GM18517 (cell line): ENCODE results near the gene TEX52.
A peak's percentile ranks its signal among the peaks of the same experiment; 100 is the strongest.

Experiments used
- ATAC-seq: cut with Tn5 transposase; IDR thresholded peaks from one replicate; pipeline ENCODE4 v1.9.1; 2021; ENCODE audit warnings: mild to moderate bottlenecking, moderate library complexity; ENCODE audit not compliant: unreplicated experiment

The TEX52 gene

DNA sequence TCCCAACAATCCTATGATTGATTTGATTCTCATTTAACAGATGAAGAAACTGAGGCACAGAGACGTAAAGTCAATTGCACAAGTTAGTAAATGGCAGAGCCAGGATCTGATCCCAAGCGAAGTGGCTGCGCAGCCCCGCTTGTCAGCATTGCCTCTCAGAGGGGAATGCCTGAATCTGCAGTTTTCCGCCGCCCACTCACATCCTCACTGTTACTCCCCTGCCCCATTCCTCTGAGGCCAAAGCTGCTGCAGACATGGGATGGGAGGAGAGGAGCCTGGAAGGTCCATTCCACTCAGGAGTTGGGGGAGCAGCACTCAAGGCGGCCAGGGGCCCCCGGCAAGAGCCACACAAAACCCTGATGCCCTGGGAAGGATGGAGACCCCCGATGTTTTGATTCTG is 23.0 kb downstream of the TEX52 start:
- no peak for ATAC-seq

- ATAC-seq = no peak
Observed at GRCh38 chr12:2833327-2833726, 23.5 kb downstream of the TEX52 start.

DNA sequence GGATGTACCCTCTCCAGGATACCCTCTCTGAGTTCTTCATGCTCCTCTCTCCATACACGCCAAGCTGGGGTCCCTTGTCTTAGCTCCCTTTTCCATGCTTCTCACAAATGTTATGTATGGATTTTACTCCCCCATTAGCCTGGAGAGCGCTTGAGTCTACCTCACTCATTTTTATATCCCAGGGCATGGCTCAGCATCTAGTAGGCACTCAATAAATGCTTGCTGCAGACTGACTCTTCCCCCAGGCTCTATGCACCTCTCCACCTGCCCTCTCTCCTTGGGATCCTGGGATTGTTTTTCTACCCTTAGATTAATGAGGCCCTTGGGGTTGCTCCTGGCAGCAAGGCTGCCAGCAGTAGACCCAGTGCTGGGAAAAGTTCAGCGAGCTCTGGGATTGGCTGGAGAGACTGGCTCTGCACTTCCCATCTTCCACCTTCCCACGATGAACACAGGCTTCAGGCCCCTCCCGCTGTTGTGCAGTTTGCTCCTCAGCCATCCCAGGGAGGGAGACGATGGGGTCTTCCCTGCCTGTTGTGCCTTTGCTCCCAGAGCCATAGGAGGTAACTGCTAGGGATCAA is 24.2 kb downstream of the TEX52 start:
- no peak for ATAC-seq

DNA sequence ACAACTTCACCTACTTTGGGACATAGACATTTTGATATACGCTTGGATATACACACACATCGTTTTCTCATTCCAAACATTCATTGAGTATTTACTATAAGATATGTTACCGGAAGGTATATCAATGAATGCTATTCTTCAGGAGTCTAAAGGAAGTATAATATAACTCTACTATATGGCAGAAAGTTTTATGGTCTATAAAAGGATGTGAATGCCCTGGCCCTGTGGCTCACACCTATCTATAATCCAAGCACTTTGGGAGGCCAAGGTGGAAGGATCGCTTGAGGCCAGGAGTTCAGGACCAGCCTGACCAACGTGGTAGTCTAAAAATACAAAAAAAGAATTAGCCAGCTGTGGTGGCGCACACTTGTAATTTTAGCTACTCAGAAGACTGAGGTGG is 27.6 kb downstream of the TEX52 start:
- ATAC-seq = no peak

DNA sequence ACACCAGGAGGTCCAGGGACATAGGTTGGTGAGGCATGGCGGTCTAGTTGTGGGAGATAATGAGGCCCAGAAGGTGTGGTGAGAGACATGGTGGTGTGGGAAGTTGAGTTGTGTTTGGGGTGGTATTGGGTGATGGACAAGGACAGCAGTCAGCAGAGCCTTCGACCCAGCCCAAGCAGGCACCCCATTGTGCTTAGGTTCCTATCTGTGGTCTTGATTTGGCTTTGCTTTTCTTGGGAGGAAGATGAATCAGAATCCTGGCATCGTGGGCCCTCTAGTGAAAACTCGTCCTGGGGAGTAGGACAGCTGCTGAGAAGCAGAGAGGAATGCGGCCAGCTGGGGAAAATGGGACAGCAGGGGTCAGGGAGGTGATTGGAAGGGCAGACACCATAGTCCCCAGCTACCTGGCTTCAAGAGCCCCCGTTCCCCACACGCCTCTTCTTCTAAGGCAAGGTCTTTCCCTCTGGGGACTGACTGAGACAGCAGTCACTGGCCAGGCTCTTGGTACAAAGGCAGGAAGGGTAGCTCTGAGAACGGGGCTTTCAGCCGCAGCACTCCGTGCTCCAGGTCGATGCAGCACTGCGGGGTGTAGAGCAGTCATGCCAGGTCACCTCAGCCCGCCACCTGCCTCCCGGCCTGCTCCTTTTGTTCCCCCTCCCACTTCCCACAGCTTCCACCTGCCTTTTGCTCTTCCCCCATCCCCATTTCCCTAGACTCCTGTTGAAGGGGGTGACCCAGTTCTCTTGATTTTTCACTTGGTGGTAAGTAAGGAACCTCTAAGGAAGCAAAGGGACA is 29.9 kb downstream of the TEX52 start:
- no peak for ATAC-seq

DNA sequence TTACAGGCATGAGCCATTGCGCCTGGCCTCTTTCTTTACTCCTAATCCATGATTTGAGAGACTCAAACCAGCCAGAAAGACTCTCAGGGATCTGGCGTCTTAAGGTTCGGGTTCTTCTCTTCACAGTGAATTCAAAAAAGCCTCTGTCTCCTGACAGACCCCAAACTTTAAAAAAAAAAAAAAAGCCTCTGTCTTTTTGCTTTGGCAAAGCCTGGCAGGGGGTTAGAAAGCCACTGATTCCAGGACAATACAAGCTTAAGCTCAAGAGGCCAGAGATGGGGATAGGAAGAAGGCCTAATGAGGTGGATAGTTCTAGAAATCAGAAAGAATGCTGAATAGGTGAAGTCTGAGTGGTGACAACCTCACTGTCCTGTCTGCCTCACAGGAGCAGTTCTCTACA is 30.8 kb downstream of the TEX52 start:
- ATAC-seq = no peak

DNA sequence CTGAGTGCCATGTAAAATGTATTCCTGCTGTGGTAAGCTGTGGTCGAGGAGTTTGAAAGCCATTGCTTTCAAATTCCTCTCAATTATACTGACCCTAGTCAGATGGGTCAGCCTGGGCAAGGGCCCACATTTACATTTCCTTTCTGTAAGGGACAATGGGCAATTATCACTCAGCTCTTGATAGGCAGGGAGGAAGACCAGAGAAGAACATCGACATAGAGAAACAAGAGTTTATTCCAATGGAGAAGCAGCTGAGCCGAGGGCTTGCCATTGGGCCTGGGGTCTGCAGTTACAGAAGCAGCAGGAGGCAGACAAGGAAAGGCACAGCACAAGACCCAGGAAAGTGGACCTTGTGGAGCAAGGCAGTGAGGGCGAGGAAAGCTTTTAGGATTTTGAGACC is 31.7 kb downstream of the TEX52 start:
- no peak for ATAC-seq

- ATAC-seq = no peak
Observed at GRCh38 chr12:2824541-2824940, 32.3 kb downstream of the TEX52 start.

DNA sequence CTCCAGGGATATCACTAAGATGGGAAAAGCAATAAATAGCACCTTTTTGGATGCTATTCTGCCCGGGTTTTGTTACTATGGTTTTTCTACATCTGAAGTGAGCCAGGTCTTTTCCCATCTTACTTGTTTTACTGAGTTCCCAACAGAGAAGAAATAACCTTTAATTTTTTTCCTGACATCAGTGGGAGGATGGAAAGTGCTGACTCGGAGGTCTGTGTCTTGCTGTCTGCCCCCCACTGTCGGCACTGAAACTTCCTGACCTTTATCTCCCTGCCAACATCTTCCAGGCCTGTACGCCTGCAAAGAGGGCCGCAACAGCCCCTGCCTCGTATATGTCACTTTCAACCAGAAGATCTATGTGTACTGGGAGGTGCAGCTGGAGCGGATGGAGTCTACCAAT is 33.4 kb downstream of the TEX52 start:
- ATAC-seq = no peak

GRCh38 chr12:2820432-2820831 is 36.4 kb downstream of the TEX52 start:
- no peak for ATAC-seq

DNA sequence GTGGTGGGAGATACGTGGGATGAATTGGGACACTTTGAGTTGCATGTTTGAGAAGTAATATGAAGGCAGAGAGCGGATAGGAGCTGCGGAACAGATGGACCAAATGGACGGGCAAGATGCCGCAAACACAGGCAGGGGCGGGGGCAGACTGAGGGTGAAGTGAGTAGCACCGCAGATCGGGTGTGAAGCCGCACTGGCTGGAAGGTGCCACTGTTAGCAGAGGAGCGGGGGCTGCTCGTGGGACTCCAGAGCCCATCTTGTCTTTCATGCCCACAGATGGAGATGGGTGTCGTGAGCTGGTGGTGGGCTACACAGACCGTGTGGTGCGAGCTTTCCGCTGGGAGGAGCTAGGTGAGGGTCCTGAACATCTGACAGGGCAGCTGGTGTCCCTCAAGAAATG is 37.0 kb downstream of the TEX52 start:
- no peak for ATAC-seq

- peak; percentile 0 for ATAC-seq
Observed at GRCh38 chr12:2813214-2814185, 43.3 kb downstream of the TEX52 start.

GRCh38 chr12:2812290-2813213 is 44.3 kb downstream of the TEX52 start, which contains the start of gene ITFG2:
ITFG2 (plus strand) TSS chr12:2812668; CDS start chr12:2812761, 93 bp downstream.
- ATAC-seq = peak; percentile 93

DNA sequence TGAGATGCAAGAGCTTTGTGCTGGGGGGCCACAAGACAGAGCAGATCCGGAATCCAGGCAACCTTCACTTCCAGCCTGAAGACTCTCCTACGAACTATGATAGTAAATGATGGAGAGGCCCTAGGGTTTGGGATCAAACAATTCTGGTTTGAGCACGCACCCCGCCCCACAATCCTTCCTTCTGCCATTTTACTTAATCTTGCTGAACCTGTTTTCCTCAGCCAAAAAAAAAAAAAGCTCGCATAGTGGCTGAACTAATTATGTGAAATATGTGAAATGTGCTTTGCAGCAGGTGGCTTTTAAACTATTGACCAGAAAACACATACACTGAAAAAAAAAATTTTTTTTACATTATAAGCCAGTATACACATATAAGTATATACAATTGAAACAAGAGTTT is 45.0 kb downstream of the TEX52 start:
- ATAC-seq = no peak

DNA sequence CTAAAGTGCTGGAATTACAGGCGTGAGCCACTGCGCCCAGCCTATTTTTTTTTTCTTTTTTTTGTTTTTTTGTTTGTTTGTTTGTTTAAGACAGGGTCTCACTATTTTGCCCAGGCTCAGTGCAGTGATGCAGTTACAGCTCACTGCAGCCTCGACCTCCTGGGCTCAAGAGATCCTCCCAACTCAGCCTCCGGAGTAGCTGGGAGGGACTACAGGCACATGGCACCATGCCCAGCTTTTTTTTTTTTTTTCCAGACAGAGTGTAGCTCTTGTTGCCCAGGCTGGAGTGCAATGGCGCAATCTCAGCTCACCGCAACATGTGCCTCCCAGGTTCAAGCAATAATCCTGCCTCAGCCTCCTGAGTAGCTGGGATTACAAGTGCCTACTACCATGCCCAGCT is 50.1 kb downstream of the TEX52 start:
- ATAC-seq = no peak

- no peak for ATAC-seq
Observed at GRCh38 chr12:2805143-2805520, 51.7 kb downstream of the TEX52 start.

DNA sequence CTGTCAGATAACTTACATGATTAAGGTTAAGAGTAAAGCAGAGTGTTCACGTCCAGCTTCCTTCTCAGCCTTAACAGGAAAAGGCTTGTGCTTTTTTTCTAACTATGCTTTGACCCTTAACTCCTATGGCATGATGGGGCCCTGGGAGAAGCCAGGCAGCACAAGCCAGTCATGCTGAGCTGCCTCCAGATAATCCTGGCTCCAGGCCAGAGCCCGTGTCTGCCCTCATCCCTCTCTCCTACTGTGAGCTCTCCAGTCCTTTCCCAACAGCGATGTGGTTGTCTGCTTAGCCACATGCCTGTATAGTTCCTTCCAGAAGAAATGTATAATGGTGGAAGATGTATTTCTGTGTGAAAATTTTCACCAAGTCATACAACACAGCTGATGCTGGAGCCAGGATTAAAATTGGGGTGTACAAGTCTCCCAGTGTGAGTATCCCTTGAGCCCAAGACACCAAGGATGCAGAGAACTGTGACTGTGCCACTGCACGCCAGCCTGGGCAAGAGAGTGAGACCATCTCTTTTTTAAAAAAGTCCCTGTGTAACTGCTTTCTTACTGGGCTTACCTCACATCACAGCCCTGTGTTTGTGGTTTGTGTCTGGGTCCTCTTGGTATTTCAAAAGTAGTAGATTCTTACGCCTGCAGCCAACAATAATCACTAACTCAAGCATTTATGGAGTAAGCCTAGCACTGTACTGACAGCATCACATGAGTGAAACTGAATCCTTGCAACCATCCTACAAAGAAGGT is 52.3 kb downstream of the TEX52 start:
- ATAC-seq = no peak

DNA sequence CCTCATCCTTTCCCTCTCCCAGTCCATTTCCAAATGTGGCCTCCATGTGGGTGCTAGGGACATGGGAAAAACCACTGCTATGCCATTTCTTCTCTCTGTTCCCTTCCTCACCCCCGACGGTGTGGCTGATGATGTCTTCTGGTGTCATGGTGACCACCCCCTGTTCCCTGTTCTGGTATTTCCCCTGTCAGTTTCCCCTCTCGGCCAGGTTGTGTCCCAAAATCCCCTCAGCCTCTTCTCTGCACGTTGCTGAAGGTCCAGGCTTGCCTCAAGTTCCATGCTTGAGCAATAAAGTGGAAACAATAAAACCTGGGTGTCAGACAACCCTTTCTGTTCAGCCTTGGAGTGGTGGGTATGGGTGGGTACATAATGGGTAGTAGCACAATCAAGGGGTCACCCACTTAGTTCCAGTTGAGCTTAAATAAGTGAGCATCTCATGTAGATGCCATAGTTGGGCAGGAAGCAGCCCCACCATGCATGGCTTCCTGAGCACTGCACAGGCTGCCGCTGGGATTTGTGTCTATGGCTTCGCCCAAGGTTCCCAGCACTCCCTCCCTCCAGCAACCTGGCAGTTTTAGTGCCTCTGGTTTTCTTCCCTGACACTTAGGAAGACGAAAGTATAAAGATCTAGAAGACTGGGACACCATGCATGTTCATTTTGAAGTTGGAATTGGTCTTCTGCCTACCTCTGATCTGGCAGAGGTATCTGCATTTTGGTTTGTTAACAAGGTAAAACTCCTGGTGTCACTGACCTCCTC is 53.0 kb downstream of the TEX52 start:
- no peak for ATAC-seq
